ENCODE measurements around the gene ARHGAP44. TPM values are rescaled to one million over a fixed set of nuclear protein-coding genes. Genes with fewer than 3 reads are reported as not detected.
A peak's percentile ranks its signal among the peaks of the same experiment; 100 is the strongest.

ARHGAP44 gene
- total and polyA plus RNA-seq, 2 experiments from 2014 or later: 5.8 to 16.4 TPM

- no peak for TF ChIP-seq ZNF462 (CRISPR knock-in tag; IDR thresholded peaks at IDR 0.05)
- TF ChIP-seq CREB1 (CRISPR knock-in tag; IDR thresholded peaks at IDR 0.05; ENCODE audit: low read depth): no peak
- TF ChIP-seq POLR2AphosphoS5 (IDR thresholded peaks at IDR 0.05; ENCODE audit: low read depth): no peak
- TF ChIP-seq EZH2 (IDR thresholded peaks at IDR 0.05; ENCODE audit: low read depth, unreplicated experiment): no peak
- no peak for TF ChIP-seq ZNF331 (CRISPR knock-in tag; IDR thresholded peaks at IDR 0.05; ENCODE audit: low read depth)
- TF ChIP-seq STAT1 (IDR thresholded peaks at IDR 0.05; ENCODE audit: unreplicated experiment): no peak
- TF ChIP-seq ZNF114 (CRISPR knock-in tag; IDR thresholded peaks at IDR 0.05): no peak
- no peak for TF ChIP-seq NANOG (IDR thresholded peaks at IDR 0.05; ENCODE audit: borderline replicate concordance)
Measured at GRCh38 chr17:12900474-12900873, 111.2 kb downstream of the ARHGAP44 start (continued).

DNA sequence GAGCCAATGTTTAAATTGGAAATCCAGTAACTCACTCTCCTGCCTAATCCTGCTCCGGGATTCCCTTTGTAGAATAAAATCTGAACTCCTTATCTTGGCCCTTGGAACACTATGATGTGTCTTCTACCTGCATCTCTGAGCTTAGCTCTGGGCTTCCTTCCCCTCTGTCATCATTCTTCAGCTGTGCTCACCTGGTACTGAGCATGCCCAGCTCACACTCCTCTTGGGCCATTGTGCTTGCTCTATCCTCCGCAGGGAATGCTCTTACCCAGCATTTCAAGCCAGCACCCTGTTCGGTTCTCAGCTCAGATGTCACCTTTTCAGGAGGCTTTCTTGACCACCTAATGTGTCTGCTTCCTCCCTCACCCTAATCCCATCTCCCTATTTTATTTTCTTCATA lies 112.7 kb downstream of the ARHGAP44 start:
- no peak for TF ChIP-seq POLR2AphosphoS5 (IDR thresholded peaks at IDR 0.05; ENCODE audit: low read depth)
- no peak for TF ChIP-seq ZNF331 (CRISPR knock-in tag; IDR thresholded peaks at IDR 0.05; ENCODE audit: low read depth)
- TF ChIP-seq NANOG (IDR thresholded peaks at IDR 0.05; ENCODE audit: borderline replicate concordance): no peak
- TF ChIP-seq, protein P1, sequence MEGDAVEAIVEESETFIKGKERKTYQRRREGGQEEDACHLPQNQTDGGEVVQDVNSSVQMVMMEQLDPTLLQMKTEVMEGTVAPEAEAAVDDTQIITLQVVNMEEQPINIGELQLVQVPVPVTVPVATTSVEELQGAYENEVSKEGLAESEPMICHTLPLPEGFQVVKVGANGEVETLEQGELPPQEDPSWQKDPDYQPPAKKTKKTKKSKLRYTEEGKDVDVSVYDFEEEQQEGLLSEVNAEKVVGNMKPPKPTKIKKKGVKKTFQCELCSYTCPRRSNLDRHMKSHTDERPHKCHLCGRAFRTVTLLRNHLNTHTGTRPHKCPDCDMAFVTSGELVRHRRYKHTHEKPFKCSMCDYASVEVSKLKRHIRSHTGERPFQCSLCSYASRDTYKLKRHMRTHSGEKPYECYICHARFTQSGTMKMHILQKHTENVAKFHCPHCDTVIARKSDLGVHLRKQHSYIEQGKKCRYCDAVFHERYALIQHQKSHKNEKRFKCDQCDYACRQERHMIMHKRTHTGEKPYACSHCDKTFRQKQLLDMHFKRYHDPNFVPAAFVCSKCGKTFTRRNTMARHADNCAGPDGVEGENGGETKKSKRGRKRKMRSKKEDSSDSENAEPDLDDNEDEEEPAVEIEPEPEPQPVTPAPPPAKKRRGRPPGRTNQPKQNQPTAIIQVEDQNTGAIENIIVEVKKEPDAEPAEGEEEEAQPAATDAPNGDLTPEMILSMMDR (conservative IDR thresholded peaks at IDR 0.05; ENCODE audit: low read depth in 2 of 2): no peak
- Histone ChIP-seq H3K4me1 (ENCODE audit: insufficient read depth) (peaks cover 13% of the 10 kb centered on the region; the same call in 1 of the 2 replicates), H3K79me2 (replicated peaks; ENCODE audit: insufficient read depth) (no peaks in the 10 kb centered on the region), H3K9me2 (ENCODE audit: insufficient read depth) (no peaks in the 10 kb centered on the region), H4K20me1 (replicated peaks; ENCODE audit: insufficient read depth) (no peaks in the 10 kb centered on the region; the same call in 1 of the 2 replicates), H3K27ac (ENCODE audit: low read depth) (no peak overlapping the region), H3K36me3 (ENCODE audit: insufficient read depth) (no peaks in the 10 kb centered on the region), H2AFZ (no peak overlapping the region), H3K27me3 (ENCODE audit: insufficient read depth) (no peaks in the 10 kb centered on the region), H3F3A (replicated peaks; ENCODE audit: low read depth) (no peaks in the 10 kb centered on the region), H3K4me3 (no peak overlapping the region), H3K4me2 (no peak overlapping the region)
- ATAC-seq (no peak), DNase-seq (ENCODE audit: low spot score) (no peak)
- Mint-ChIP-seq H3K4me1 (peaks cover 13% of the 10 kb centered on the region), H3K4me3 (no peak overlapping the region), H3K36me3 (ENCODE audit: low read depth) (peaks cover 39% of the 10 kb centered on the region), H3K9me3 (peaks cover 2% of the 10 kb centered on the region), H3K27ac (peak overlapping the region; percentile 58; the same call in 1 of the 2 replicates), H3K27me3 (ENCODE audit: insufficient read depth, low read depth, poor library complexity) (peaks cover 3% of the 10 kb centered on the region)

Measured in GM23338 (cell line).